Activated T-helper 1 cell treated with Interleukin-2 at 50 U/mL for 16 hours (primary cell): ENCODE data around the gene CYP27A1.
"Not testable (repeated sequence)": the region's sequence is repeated elsewhere in the genome, so short reads cannot be mapped to it uniquely, and the experiment has no call there.

Source experiments
- DNase-seq: peaks from one replicate; pipeline ENCODE4 v3.0.0-alpha.2; 2020; ENCODE audit warnings: low read depth

CYP27A1 gene

GRCh38 chr2:218831378-218831990 lies 49.5 kb downstream of the CYP27A1 start, which contains the start of gene PRKAG3:
PRKAG3 (minus strand) TSS chr2:218831803.
- DNase-seq: no peak

- DNase-seq: no peak
These were observed 50.1 kb downstream of the CYP27A1 start for GRCh38 chr2:218832081-218832480.

- no peak for DNase-seq
These were observed 50.6 kb downstream of the CYP27A1 start for GRCh38 chr2:218832520-218832919.

- no peak for DNase-seq
These were observed 51.2 kb downstream of the CYP27A1 start for GRCh38 chr2:218833023-218833609.

GRCh38 chr2:218834685-218835084 lies 52.7 kb downstream of the CYP27A1 start:
- DNase-seq: no peak

- no peak for DNase-seq
These were observed 55.5 kb downstream of the CYP27A1 start for GRCh38 chr2:218837495-218837894.

- DNase-seq: no peak
These were observed 57.5 kb downstream of the CYP27A1 start for GRCh38 chr2:218839430-218839829.

GRCh38 chr2:218839888-218840287 lies 57.9 kb downstream of the CYP27A1 start:
- no peak for DNase-seq

GRCh38 chr2:218844334-218844733 lies 62.4 kb downstream of the CYP27A1 start:
- DNase-seq: not testable (repeated sequence)

- not testable (repeated sequence) for DNase-seq
These were observed 65.0 kb downstream of the CYP27A1 start for GRCh38 chr2:218846963-218847362.

GRCh38 chr2:218849721-218850120 lies 67.8 kb downstream of the CYP27A1 start:
- DNase-seq: no peak

- DNase-seq: no peak
These were observed 68.8 kb downstream of the CYP27A1 start for GRCh38 chr2:218850796-218851195.

GRCh38 chr2:218851286-218851685 lies 69.3 kb downstream of the CYP27A1 start:
- no peak for DNase-seq

GRCh38 chr2:218852911-218853667 lies 71.1 kb downstream of the CYP27A1 start:
- DNase-seq: peak; percentile 32

GRCh38 chr2:218853766-218854165 lies 71.8 kb downstream of the CYP27A1 start:
- DNase-seq: no peak

- DNase-seq: no peak
These were observed 72.9 kb downstream of the CYP27A1 start for GRCh38 chr2:218854860-218855259.

GRCh38 chr2:218855305-218856166 lies 73.6 kb downstream of the CYP27A1 start:
- no peak for DNase-seq

GRCh38 chr2:218856167-218856895 lies 74.4 kb downstream of the CYP27A1 start:
- no peak for DNase-seq

GRCh38 chr2:218856896-218857243 lies 74.9 kb downstream of the CYP27A1 start:
- no peak for DNase-seq

GRCh38 chr2:218857371-218858137 lies 75.6 kb downstream of the CYP27A1 start:
- DNase-seq: no peak

- no peak for DNase-seq
These were observed 76.1 kb downstream of the CYP27A1 start for GRCh38 chr2:218858138-218858445.
